DMS53 (cell line): ENCODE data around the gene LHFPL2.

Experiments used
- DNase-seq: peaks from one replicate; lab custom pipeline; 2025; lab: John Stamatoyannopoulos, UW

Gene LHFPL2

GRCh38 chr5:78597068-78597973, 51.3 kb downstream of the LHFPL2 start:
- peak; percentile 16 for DNase-seq

- no peak for DNase-seq
These were observed 53.1 kb downstream of the LHFPL2 start for GRCh38 chr5:78595458-78595921.

- DNase-seq: peak; percentile 92
These were observed 53.7 kb downstream of the LHFPL2 start for GRCh38 chr5:78594610-78595457.

GRCh38 chr5:78594021-78594420, 54.6 kb downstream of the LHFPL2 start:
- DNase-seq: no peak

- peak; percentile 92 for DNase-seq
These were observed 55.1 kb downstream of the LHFPL2 start for GRCh38 chr5:78593465-78593864.

GRCh38 chr5:78592735-78593386, 55.7 kb downstream of the LHFPL2 start:
- DNase-seq: peak; percentile 71

- DNase-seq: peak; percentile 13
These were observed 56.4 kb downstream of the LHFPL2 start for GRCh38 chr5:78591972-78592700.

- DNase-seq: peak; percentile 45
These were observed 57.4 kb downstream of the LHFPL2 start for GRCh38 chr5:78591138-78591612.

GRCh38 chr5:78589923-78590322, 58.6 kb downstream of the LHFPL2 start:
- DNase-seq: no peak

GRCh38 chr5:78588507-78588906, 60.1 kb downstream of the LHFPL2 start:
- DNase-seq: no peak

GRCh38 chr5:78587775-78588291, 60.7 kb downstream of the LHFPL2 start:
- no peak for DNase-seq

GRCh38 chr5:78587081-78587774, 61.3 kb downstream of the LHFPL2 start:
- no peak for DNase-seq

- no peak for DNase-seq
These were observed 62.3 kb downstream of the LHFPL2 start for GRCh38 chr5:78586251-78586650.

GRCh38 chr5:78578015-78578414, 70.6 kb downstream of the LHFPL2 start:
- DNase-seq: no peak

GRCh38 chr5:78577071-78577807, 71.3 kb downstream of the LHFPL2 start:
- DNase-seq: no peak

GRCh38 chr5:78576376-78576775, 72.2 kb downstream of the LHFPL2 start:
- no peak for DNase-seq

- no peak for DNase-seq
These were observed 73.8 kb downstream of the LHFPL2 start for GRCh38 chr5:78574731-78575161.

GRCh38 chr5:78574131-78574673, 74.4 kb downstream of the LHFPL2 start:
- no peak for DNase-seq

- DNase-seq: no peak
These were observed 75.3 kb downstream of the LHFPL2 start for GRCh38 chr5:78573318-78573717.
